Calu3 (cell line): ENCODE measurements around the gene ITPRIPL2. TPM values are rescaled to one million over a fixed set of nuclear protein-coding genes. Genes with fewer than 3 reads are reported as not detected.

ENCODE experiments used
- BruUV-seq: library from RNA; stranded (reverse); fragments of 400-500 nt; replicated peaks from 2 replicates; lab custom pipeline; 2021; lab: Mats Ljungman, UMichigan
- CTCF ChIA-PET: fragments of 300-600 bp; sonication (Branson Sonifier 250); formaldehyde crosslinking; loops from one replicate; lab custom pipeline; 2022; ENCODE audit warnings: antibody characterized with exemption; lab: Charles Lee
- DNase-seq: peaks from one replicate; pipeline ENCODE4 v3.0.0; 2022
- H3K27ac Mint-ChIP-seq: one replicate; pipeline ENCODE4 v1.8.0; 2022; ENCODE audit warnings: mixed read lengths; ENCODE audit not compliant: unreplicated experiment
- H3K27me3 Mint-ChIP-seq: one replicate; pipeline ENCODE4 v1.8.0; 2022; ENCODE audit warnings: mixed read lengths; ENCODE audit not compliant: unreplicated experiment
- H3K36me3 Mint-ChIP-seq: one replicate; pipeline ENCODE4 v1.8.0; 2022; ENCODE audit warnings: mild to moderate bottlenecking, moderate library complexity, mixed read lengths; ENCODE audit not compliant: insufficient read depth, unreplicated experiment
- H3K4me1 Mint-ChIP-seq: one replicate; pipeline ENCODE4 v1.8.0; 2022; ENCODE audit warnings: mild to moderate bottlenecking, low read depth, mixed read lengths; ENCODE audit not compliant: unreplicated experiment
- H3K4me3 Mint-ChIP-seq: one replicate; pipeline ENCODE4 v1.8.0; 2022; ENCODE audit warnings: mild to moderate bottlenecking, low read depth, moderate library complexity, mixed read lengths; ENCODE audit not compliant: unreplicated experiment
- H3K9me3 Mint-ChIP-seq: one replicate; pipeline ENCODE4 v1.8.0; 2022; ENCODE audit warnings: low read depth, mixed read lengths; ENCODE audit not compliant: unreplicated experiment
- intact Hi-C: fragments of 100-400 bp; cut with micrococcal nuclease; formaldehyde crosslinking; loops from one replicate; pipeline ENCODE4 v1.10.0; 2022; ENCODE audit not compliant: unreplicated experiment
- total RNA-seq: library from RNA; stranded (reverse); gene quantifications from 2 replicates; pipeline ENCODE4 v1.2.3, GENCODE V29; 2022
- TF ChIP-seq, protein P1 (sequence below): fragments of 200-600 bp; IDR thresholded peaks from one replicate; pipeline ENCODE4 v1.8.0; 2022; ENCODE audit warnings: antibody characterized with exemption; ENCODE audit not compliant: unreplicated experiment

Gene ITPRIPL2
- total RNA-seq, 1 experiment from 2014 or later: 73.1 TPM

DNA sequence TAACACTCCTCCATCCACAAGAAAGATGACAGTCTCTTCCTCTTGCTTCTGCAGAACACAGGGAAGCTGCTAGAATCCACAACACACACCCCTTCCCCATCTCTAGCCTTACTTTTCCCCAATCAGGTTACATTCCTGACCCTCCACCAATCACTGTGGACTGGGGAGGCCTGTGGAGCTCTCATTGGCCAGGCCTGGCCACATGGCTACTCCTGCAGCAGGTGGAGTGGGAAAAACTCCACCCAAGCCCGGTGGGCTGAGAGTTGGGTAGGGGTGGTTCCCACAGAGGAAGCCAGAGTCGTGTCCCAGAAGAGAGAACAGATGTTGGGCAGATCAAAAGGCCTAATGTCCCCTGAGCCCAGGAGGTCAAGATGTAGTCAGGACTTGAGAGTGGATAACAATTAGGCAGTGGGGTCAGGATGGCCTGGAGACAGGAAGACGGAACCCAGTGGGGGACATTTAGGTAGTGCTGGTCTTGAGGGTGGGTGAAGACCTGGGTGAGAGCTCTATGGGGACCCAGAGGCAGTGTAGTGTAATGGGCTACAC lies 24.3 kb upstream of the ITPRIPL2 start:
- no peaks in the 10 kb centered on the region for H3K27me3 Mint-ChIP-seq
- TF ChIP-seq, protein P1, sequence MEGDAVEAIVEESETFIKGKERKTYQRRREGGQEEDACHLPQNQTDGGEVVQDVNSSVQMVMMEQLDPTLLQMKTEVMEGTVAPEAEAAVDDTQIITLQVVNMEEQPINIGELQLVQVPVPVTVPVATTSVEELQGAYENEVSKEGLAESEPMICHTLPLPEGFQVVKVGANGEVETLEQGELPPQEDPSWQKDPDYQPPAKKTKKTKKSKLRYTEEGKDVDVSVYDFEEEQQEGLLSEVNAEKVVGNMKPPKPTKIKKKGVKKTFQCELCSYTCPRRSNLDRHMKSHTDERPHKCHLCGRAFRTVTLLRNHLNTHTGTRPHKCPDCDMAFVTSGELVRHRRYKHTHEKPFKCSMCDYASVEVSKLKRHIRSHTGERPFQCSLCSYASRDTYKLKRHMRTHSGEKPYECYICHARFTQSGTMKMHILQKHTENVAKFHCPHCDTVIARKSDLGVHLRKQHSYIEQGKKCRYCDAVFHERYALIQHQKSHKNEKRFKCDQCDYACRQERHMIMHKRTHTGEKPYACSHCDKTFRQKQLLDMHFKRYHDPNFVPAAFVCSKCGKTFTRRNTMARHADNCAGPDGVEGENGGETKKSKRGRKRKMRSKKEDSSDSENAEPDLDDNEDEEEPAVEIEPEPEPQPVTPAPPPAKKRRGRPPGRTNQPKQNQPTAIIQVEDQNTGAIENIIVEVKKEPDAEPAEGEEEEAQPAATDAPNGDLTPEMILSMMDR: no peak
- peaks cover 48% of the 10 kb centered on the region for H3K4me1 Mint-ChIP-seq
- no peak for DNase-seq
- no peak overlapping the region for H3K4me3 Mint-ChIP-seq
- H3K36me3 Mint-ChIP-seq: peaks cover 20% of the 10 kb centered on the region
- peaks cover 2% of the 10 kb centered on the region for H3K9me3 Mint-ChIP-seq
- no peak overlapping the region for H3K27ac Mint-ChIP-seq
- CTCF ChIA-PET: interaction anchor here (1.5 kb wide), 1 partner anchor 18 kb away, joined by 3 read pairs; no protein-coding TSS in a partner anchor
- intact Hi-C loops: loop anchor here (5.0 kb wide), 1 partner anchor 413 kb away; no protein-coding TSS in a partner anchor
- BruUV-seq: no TSS peak

DNA sequence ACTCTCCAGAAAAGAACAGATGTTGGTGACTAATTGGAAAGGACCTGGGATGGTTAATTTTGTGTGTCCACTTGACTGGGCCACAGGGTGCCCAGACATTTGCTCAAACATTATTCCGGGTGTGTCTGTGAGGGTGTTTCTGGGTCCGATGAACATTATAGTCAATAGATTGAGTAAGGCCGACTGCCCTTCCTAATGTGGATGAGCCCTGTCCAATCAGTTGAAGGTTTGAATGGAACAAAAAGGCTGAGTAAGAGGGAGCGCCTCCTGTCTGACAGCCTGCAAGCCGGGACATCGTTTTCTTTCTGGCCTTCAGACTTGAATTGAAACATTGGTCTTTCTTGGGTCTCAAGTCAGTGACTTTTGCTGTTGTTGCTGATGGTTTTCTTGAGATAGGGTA lies 22.8 kb upstream of the ITPRIPL2 start:
- Mint-ChIP-seq H3K4me3 (no peak overlapping the region), H3K27me3 (no peaks in the 10 kb centered on the region), H3K4me1 (peaks cover 49% of the 10 kb centered on the region), H3K9me3 (peaks cover 5% of the 10 kb centered on the region), H3K27ac (no peak overlapping the region), H3K36me3 (peaks cover 23% of the 10 kb centered on the region)
- no peak for DNase-seq
- intact Hi-C loops: loop anchor here (10.0 kb wide), 1 partner anchor 434 kb away; the partner anchor contains the start of genes CCP110 and GDE1
- BruUV-seq: no TSS peak
- TF ChIP-seq, protein P1: no peak
- CTCF ChIA-PET: no interaction called here

DNA sequence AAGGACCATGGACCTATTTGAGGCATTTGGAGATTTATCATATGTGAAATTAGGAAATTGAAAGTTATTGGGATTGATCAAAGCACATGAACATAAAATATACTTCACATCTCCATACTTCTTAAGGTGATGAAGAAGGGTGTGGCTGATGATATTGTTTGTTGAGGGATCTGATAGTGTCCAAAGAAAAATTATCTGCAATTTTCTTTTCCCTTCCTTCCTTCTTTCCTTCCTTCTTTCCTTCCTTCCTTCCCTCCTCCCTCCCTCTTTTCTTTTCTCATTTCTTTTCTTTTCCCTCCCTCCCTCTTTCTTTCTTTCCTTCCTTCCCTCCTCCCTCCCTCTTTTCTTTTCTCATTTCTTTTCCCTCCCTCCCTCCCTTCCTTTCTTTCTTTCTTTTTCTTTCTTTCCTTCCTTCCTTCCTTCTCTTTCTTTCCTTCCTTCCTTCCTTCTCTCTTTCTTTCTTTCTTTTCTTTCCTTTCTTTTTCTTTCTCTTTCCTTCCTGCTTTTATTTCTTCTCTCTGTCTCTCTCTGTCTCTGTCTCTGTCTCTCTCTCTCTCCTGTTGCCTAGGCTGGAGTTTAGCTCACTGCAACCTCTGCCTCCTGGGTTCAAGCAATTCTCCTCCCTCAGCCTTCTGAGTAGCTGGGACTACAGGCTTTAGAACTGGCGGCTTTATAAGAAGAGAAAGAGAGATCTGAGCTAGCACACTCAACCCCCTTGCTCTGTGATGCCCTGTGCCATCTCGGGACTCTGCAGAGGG lies 20.9 kb upstream of the ITPRIPL2 start:
- CTCF ChIA-PET: interaction anchor here (0.6 to 3.8 kb wide), 4 partner anchors 15 to 333 kb away, joined by 4 to 40 read pairs (median 8); no protein-coding TSS in a partner anchor
- TF ChIP-seq, protein P1: no peak
- DNase-seq: no peak
- peaks cover 21% of the 10 kb centered on the region for H3K36me3 Mint-ChIP-seq
- peaks cover 5% of the 10 kb centered on the region for H3K9me3 Mint-ChIP-seq
- intact Hi-C loops: loop anchor here (10.0 kb wide), 1 partner anchor 432 kb away; the partner anchor contains the start of genes CCP110 and GDE1
- H3K4me3 Mint-ChIP-seq: no peak overlapping the region
- H3K27me3 Mint-ChIP-seq: no peaks in the 10 kb centered on the region
- H3K4me1 Mint-ChIP-seq: peaks cover 41% of the 10 kb centered on the region
- no TSS peak for BruUV-seq
- peak overlapping the region; percentile 8 for H3K27ac Mint-ChIP-seq

DNA sequence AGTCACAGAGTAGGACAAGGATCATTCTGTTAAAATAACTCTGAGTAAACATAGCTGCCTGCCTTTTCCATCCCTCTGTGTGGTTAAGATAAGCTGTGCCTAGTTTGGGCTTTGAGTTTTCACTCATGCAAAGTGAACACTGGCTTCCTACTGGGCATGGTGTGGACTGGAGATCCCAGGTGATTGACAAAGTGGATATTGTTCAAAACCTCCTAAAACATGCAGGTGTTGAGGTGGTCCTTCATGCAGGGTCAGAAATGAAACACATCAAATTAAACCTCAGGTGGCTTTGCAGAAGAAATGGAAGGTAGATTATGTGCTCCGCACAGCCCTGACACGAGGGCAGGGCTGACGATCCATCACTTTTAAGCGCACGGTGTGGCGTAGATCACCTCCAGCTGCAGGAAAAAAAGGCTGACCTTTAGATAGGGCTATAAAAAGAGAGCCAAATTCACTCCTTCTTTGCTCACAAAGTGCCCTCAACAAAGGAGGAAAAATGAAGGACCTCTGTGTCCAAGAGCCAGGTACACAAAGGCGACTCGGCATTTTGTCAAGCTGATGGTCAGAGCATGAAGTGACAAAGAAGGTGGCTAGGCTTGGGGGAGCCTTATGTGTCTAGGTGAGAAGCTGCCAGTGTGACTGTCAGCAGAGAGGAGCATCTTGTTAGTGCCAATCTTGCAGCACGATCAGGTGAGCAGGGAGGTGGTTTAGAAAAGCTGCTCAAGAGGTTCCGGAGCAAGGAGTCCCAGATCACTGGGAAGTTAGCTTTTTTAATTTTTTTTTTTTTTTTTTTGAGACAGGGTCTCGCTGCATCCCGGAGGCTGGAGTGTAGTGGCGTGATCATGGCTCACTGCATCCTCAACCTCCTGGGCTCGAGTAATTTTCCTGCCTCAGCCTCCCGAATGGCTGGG lies 19.9 kb upstream of the ITPRIPL2 start:
- CTCF ChIA-PET: interaction anchor here (0.8 to 3.8 kb wide), 4 partner anchors 8 to 332 kb away, joined by 4 to 40 read pairs (median 7); no protein-coding TSS in a partner anchor
- intact Hi-C loops: loop anchor here (10.0 kb wide), 1 partner anchor 431 kb away; the partner anchor contains the start of genes CCP110 and GDE1
- Mint-ChIP-seq H3K27ac (peak overlapping the region; percentile 45), H3K4me3 (no peak overlapping the region), H3K36me3 (peaks cover 21% of the 10 kb centered on the region), H3K9me3 (peaks cover 5% of the 10 kb centered on the region), H3K4me1 (peaks cover 41% of the 10 kb centered on the region), H3K27me3 (no peaks in the 10 kb centered on the region)
- BruUV-seq: no TSS peak
- no peak for DNase-seq
- TF ChIP-seq, protein P1: no peak
